Umbilical cord (tissue), 2 donors: Measurements from ENCODE around the gene PARD3B. TPM values are rescaled to one million over a fixed set of nuclear protein-coding genes. Genes with fewer than 3 reads are reported as not detected.

ENCODE experiments used
- DNase-seq: peaks from one replicate; pipeline ENCODE4 v3.0.0-alpha.2; 2015; ENCODE audit warnings: low spot score
- total RNA-seq: library from RNA; depleted of rRNA; stranded (reverse); fragments of >200 nt; gene quantifications from one replicate; pipeline ENCODE4 v1.2.3, GENCODE V29; 2014; ENCODE audit warnings: low replicate concordance; ENCODE audit not compliant: insufficient read depth

The PARD3B gene
- total RNA-seq, 1 donor from 2014 or later, result 27.7 TPM

GRCh38 chr2:204840504-204840903, 295.2 kb downstream of the PARD3B start:
- DNase-seq, result no peak

DNA sequence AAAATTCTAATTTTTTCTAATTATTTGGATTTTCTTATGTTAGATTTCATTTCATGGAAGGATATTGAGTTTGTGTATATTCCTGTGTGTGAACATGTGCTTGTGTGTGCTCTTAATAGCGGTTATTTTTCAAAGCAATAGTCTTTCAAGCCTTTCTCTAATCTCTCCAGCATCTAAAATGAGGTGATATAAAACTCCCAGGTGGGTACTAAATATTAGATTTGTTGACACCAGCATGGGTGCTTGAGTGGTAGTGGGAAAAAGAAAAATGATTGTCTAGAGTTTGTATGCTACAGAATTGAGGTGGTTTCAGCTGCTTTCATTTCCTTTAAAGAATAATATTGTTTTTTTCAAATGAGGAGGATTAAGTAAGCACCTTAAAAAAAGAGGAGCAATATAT, 296.8 kb downstream of the PARD3B start:
- no peak for DNase-seq

DNA sequence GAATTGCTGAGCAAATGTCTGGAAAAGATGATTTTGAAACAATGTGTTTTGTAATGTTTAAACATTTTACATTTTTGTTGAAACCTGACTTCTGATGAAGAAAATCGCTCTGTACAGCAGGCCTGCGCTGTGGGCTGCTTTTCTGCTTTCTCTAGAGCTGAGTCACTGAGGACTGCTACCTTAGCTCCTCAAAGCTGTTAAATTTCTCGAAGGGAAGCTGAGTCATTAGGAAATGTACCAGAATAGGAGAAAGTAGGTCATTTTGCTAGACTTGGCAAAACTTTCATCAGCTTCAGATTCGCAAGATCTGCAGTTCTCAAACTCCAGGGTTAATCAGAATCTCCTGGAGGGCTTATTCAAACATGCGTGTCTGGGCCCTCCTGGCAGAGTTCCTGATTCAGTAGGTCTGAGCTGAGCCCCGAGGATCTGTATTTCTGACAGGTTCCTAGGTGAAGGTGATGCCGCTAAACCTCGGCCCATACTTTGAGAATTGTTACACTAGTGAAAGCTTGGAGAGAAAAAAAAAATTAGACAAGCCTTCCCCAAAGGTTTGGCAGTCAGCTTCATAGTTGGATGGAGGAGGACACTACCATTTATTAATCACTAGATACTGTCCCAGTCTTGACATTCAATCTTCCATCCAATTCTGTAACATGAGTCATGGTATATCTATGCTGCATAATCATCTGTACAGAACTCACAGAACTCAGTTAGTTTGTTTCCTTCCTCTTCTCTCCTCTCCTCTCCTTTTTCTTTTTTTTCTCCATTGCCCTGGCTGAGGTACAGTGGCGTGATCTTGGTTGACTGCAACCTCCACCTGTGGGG, 297.6 kb downstream of the PARD3B start:
- peak; percentile 92 for DNase-seq

DNA sequence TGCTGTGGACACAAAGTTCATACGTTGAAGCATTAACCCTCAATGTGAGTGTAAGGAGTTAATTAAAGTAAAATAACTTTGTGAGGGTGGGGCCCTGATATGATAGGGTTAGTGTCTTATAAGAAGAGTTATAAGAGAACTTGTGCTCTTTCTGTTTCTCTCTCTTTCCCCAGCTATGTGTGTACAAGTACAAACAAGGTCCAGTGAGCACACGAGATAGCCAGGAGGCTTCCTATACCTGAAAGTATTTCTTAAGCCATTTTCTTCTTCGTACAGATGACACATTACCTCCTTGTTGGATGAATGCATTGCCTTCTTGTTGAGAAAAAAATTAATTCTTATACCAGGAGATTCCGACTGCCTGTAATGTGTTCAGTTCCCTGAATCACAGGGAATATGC, 301.2 kb downstream of the PARD3B start:
- DNase-seq, result no peak

DNA sequence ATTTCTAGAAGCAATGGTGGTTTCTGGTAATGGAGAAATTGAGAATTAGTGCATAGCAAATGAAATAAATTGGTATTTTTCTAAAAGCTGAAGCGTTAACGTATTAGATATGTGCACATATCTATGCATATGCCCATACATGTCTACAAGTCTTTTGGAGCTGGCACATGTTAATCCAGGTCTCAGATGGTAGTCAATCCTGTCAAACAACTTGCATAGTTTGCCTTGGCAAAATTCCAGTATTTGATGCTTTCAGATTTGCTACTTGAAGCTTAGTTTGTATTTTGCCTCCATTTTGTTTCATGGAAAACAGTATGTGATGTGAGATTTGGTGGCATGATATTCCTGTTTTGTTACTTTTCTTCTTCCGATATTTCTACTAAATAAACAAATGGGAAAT, 304.6 kb downstream of the PARD3B start:
- peak; percentile 50 for DNase-seq

- DNase-seq, result peak; percentile 13
Observed at GRCh38 chr2:204850581-204850980, 305.3 kb downstream of the PARD3B start.

DNA sequence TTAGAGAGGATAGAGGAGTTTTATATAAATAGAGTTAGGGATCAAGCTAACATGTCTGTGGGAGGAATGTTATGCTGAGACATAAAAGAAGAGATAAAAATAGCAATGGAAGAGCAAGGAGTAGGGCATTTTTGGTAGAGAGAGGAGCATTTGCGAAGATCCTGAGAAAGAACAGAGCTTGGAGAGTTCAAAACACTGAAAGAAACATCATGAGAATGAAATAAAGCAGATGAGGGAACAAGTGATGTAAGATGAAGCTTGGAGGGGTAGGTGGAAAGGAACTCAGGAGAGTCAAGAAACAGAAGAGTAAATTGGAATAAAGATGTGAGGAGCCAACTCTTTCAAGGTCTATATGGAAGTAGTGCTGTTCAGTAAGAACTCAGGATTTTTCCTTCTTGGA, 308.6 kb downstream of the PARD3B start:
- DNase-seq, result peak; percentile 29

- no peak for DNase-seq
Observed at GRCh38 chr2:204860274-204860673, 315.0 kb downstream of the PARD3B start.

GRCh38 chr2:204862809-204863208, 317.5 kb downstream of the PARD3B start:
- no peak for DNase-seq

DNA sequence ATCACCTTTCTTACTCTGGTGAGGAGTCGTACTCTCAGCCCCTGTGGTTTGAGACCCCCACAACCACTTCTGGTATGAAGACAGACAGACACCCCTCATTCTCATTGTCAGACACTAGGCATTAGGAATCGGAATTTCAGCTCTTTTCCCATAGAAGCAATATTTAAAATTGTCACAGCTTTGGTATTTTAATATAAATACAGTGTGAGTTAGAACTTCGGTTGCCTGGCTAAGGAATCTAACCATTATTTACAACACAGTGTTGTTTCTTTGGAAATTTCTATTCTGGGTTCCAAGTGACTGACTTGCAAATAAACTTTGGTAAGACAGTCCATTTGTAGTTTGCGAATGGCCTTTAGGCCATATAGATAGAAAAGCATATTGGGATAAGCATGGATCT, 318.1 kb downstream of the PARD3B start:
- DNase-seq, result no peak

GRCh38 chr2:204869132-204869823, 324.0 kb downstream of the PARD3B start:
- DNase-seq, result peak; percentile 77

- no peak for DNase-seq
Observed at GRCh38 chr2:204870053-204870452, 324.8 kb downstream of the PARD3B start.

DNA sequence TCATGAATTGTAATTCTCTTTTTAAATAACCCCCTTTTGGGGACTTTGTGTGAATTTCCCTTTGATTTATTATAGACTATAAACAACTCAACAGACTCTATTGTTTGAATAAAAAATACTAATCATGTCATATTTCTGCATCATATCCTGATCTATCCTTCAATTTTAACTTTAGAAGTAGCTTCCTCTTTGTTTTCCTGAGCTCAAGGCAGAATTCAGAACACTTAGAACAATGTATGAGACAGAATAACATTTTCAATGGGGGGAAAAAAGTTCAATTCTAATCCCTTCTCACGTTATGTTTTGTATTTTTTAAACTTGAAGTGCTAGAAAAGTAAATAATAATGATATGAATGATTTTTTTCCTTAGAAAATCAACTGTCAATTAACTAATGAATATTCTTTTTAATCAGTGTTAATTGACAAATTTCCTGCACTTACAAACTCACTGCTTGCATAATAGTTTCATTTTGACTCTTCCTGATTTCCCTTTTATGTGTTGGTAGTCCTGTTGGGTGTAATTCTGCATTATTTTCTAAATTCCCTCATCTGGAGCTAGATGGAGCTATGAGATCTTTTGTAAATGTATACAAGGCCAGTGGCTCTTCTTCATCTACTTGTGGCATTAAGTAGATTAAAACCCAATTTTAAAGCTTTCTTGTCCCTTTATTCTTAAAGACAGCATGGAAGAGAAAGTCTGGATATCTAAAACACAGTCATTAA, 326.1 kb downstream of the PARD3B start:
- DNase-seq, result peak; percentile 63

GRCh38 chr2:204876311-204876710, 331.0 kb downstream of the PARD3B start:
- DNase-seq, result no peak

DNA sequence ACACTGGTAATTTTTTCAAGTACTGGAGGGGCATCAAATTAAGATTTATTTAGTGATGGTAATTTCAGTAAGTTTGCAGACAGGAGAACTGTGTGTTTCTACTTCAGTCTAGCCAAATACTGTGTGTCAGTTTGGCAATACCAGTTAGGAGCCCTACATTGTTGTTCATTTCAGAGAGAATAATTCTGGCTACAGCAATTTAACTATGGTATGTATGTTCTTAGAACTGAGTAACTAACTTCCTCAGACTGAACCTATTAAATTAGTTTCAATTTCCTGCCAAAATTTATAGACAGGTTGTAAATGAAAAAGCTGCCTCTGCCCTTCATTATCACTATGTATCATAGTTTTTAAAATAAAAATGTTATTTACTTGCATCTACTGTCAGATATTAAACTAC, 332.4 kb downstream of the PARD3B start:
- DNase-seq, result no peak

DNA sequence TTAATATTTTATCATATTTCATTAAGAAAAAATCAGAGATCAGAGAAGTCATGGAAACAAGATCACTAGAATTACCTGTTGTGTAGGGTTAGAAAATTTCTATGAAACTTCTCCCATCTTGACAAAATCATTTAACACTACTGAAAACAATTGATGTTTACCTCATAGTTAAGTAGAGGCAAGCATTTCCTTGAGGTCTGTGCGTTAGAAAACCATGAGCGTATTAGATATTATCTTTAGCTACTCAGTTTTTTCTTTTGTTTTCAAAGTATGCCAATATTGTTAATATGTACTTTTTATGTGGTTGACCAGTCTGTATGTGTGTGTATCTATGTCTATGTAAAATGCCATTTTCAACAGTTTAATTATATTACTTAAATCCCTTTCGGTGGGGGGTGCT, 335.7 kb downstream of the PARD3B start:
- no peak for DNase-seq

DNA sequence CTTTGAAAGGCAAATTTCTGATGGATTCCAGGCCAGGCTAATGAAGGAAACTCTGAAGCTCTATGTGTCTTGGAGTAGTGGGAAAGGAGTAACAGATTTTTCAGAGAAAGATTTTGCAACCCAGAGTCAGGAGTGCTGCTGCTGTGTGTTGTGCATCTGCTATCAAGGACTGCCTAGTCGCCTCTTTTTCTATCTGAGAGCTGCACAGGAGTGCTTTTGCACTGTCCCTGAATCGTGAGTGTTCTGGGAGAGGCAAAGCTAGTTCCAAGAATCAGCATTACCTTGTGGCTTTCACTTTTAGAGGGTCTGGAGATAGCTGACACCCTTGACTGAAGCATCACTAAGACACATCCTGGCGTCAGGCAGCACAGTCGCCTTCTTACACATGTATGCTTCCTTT, 336.4 kb downstream of the PARD3B start:
- no peak for DNase-seq

- DNase-seq, result no peak
Observed at GRCh38 chr2:204885747-204886146, 340.5 kb downstream of the PARD3B start.

DNA sequence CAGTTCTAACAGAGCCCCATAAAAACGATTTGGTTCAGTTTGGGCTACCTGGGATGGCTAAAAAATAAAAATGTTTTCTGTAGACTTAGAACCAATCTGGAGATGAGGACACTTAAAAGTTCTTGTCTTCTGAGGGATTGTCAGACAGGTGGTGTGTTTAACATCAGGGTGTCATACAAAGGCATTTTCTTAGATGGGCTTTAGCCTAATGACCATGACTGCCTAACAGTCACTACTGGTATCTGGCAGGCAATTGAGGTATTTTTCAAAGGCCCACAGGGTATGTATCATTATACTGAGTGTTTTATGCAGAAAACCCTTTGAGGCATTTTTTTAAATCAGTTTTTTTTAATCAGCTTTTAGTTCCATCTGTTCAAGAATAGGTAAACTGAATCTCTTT, 341.4 kb downstream of the PARD3B start:
- no peak for DNase-seq

DNA sequence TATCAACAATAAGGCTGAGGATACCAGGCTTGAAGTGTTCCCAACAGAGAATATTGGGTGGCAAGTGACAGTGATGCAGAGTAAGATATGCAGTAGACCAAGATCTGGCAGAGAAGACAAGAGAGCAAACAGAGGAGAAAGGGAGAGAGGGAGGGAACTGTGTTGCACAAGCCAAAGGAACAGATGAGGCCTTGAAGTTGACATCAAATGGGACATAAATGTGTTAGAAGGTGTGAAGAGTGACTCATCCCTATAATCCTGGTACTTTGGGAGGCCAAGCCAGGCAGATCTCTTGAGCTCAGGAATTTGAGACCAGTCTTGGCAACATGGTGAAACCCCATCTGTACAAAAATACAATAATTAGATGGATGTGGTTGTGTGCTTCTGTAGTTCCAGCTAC, 342.9 kb downstream of the PARD3B start:
- no peak for DNase-seq

GRCh38 chr2:204890680-204891079, 345.4 kb downstream of the PARD3B start:
- no peak for DNase-seq

DNA sequence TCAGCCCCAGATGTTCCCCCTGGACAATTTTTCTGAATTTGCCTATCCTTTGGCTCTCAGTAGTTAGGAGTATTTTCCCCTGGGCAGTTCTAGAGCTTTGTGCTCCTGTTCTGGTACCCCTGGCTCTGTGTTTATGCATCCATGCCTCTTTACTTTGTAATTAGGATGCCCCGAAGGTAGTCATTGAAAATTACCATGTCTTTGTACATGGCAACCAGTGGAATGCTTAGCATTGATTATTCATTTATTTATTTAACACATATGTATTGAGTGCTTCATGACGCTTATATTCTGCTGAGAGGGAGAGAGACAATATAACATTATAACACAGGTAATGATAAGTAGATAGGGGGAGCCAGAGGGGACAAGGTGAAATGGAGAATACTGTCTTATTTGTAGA, 346.5 kb downstream of the PARD3B start:
- no peak for DNase-seq
